Measurements from ENCODE around the gene MVK.

GRCh38 chr12:109535863-109536250 is 37.7 kb upstream of the MVK start:
- TF ChIP-seq EP300 (IDR thresholded peaks at IDR 0.05; ENCODE audit: borderline replicate concordance in 1 of 2, low read depth in 1 of 2, low read length in 1 of 2) = no peak
- TF ChIP-seq PBX3 (IDR thresholded peaks at IDR 0.05) = no peak
- no peak for TF ChIP-seq IRF3 (IDR thresholded peaks at IDR 0.05; ENCODE audit: low read depth, low read length)
